Activated CD4-positive, alpha-beta T cell treated with anti-CD3 and anti-CD28 coated beads, Interleukin-2, amount 50 U/mL, for 48 hours (primary cell): ENCODE results near the gene IP6K1.
"Not testable (repeated sequence)": the region's sequence is repeated elsewhere in the genome, so short reads cannot be mapped to it uniquely, and the experiment has no call there.

Experiments used
- DNase-seq, 2 experiments: peaks; one replicate each; pipeline ENCODE4 v3.0.0-alpha.2; 2020

The IP6K1 gene

GRCh38 chr3:49685846-49686245, 100.5 kb downstream of the IP6K1 start:
- DNase-seq = not testable (repeated sequence)

GRCh38 chr3:49685103-49685502, 101.2 kb downstream of the IP6K1 start:
- DNase-seq = not testable (repeated sequence)

GRCh38 chr3:49684453-49684852, 101.9 kb downstream of the IP6K1 start:
- not testable (repeated sequence) for DNase-seq

- no peak for DNase-seq
Observed at GRCh38 chr3:49683162-49683561, 103.2 kb downstream of the IP6K1 start.

- no peak for DNase-seq
Observed at GRCh38 chr3:49681543-49681942, 104.8 kb downstream of the IP6K1 start.

- DNase-seq = no peak
Observed at GRCh38 chr3:49681232-49681522, 105.2 kb downstream of the IP6K1 start.

GRCh38 chr3:49680493-49681231, 105.7 kb downstream of the IP6K1 start:
- no peak for DNase-seq

GRCh38 chr3:49675912-49676311, 110.4 kb downstream of the IP6K1 start:
- no peak for DNase-seq

- DNase-seq = peak; percentile 32 to 46
Observed at GRCh38 chr3:49674497-49674983, 111.8 kb downstream of the IP6K1 start.
